Measurements from ENCODE around the gene POMT1. TPM values are rescaled to one million over a fixed set of nuclear protein-coding genes. Genes with fewer than 3 reads are reported as not detected.

The POMT1 gene
- total RNA-seq, 4 donors from 2014 or later: 33.3 to 45.9 (median 38.0) TPM

DNA sequence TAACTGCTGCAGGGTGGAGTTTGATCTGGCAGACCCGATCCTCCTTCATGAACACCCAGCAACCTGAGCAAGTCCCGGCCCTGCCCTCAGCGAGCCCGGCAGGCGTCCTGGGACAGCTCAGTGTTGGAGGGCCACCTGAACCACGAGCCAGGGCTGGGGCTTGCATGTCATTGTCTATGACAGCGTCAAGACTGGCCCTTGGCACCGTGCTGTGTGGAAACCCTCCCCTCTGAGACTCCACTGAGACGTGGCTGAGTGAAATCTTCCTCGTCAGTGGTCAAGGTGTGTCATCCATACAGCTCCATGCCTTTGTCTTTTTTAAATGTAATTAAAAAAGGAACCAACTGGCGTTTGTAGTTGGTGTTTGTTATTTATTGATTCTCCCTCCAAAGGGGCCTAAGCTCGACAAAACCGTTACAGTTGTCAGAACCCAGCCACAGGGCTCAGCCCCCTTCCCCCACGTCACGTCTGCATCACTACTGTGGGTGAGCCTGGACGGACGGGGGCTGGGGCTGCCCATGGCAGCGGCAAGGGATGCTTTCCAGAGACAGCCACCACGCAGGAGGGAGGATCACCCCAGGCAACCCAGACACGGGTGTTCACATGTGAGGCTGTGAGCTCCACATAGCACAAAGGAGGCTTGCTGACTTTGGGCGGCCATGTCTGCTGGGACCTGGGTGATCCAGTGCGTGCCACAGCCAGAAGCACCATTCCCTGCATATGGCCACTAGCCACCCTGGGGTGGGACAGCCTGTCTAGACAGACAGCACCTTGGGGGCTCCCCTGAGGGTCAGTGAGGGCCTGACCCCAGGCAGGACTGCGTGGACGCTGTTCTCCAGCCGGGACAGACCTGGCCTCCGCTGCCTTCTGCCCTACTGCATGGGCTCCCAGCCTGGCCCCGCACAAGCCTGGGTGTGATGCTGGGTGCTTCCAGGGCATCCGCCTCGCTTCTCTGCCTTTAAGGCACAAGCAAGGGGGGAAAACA, 21.0 kb downstream of the POMT1 start:
- Histone ChIP-seq H3K4me1 (no peaks in the 10 kb centered on the region), H3K27me3 (no peaks in the 10 kb centered on the region), H3K36me3 (peaks cover 8 to 100% (median 11%) of the 10 kb centered on the region in 3 donors), H3K4me3 (no peak overlapping the region), H3K9me3 (no peaks in the 10 kb centered on the region), H3K27ac (no peak overlapping the region)
- 72 to 80% methylated on average over 25 to 29 of the region's 29 CpGs for WGBS, 2 donors
- TF ChIP-seq POLR2A (IDR thresholded peaks at IDR 0.05) (no peak), EP300 (IDR thresholded peaks at IDR 0.05) (no peak)
- TF ChIP-seq, protein P1, sequence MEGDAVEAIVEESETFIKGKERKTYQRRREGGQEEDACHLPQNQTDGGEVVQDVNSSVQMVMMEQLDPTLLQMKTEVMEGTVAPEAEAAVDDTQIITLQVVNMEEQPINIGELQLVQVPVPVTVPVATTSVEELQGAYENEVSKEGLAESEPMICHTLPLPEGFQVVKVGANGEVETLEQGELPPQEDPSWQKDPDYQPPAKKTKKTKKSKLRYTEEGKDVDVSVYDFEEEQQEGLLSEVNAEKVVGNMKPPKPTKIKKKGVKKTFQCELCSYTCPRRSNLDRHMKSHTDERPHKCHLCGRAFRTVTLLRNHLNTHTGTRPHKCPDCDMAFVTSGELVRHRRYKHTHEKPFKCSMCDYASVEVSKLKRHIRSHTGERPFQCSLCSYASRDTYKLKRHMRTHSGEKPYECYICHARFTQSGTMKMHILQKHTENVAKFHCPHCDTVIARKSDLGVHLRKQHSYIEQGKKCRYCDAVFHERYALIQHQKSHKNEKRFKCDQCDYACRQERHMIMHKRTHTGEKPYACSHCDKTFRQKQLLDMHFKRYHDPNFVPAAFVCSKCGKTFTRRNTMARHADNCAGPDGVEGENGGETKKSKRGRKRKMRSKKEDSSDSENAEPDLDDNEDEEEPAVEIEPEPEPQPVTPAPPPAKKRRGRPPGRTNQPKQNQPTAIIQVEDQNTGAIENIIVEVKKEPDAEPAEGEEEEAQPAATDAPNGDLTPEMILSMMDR (IDR thresholded peaks at IDR 0.05): no peak
- DNase-seq (ENCODE audit: low spot score in 2 of 2): no peak

- H3K27me3 ChIP-seq: no peaks in the 10 kb centered on the region
- no peak overlapping the region for H3K4me3 ChIP-seq
- H3K36me3 ChIP-seq: peaks cover 6 to 98% (median 9%) of the 10 kb centered on the region in 3 donors
- TF ChIP-seq EP300 (IDR thresholded peaks at IDR 0.05): no peak
- TF ChIP-seq, protein P1 (IDR thresholded peaks at IDR 0.05): no peak
- no peak for TF ChIP-seq POLR2A (IDR thresholded peaks at IDR 0.05)
- H3K9me3 ChIP-seq: no peaks in the 10 kb centered on the region
- no peak for DNase-seq (ENCODE audit: low spot score in 2 of 2)
- WGBS, 2 donors: 75 to 82% methylated on average over 14 to 21 of the region's 23 CpGs
- H3K27ac ChIP-seq: no peak overlapping the region
- peaks cover 0 to 6% (median 3%) of the 10 kb centered on the region in 4 donors for H3K4me1 ChIP-seq
These were observed 22.1 kb downstream of the POMT1 start for GRCh38 chr9:131524665-131525315.

DNA sequence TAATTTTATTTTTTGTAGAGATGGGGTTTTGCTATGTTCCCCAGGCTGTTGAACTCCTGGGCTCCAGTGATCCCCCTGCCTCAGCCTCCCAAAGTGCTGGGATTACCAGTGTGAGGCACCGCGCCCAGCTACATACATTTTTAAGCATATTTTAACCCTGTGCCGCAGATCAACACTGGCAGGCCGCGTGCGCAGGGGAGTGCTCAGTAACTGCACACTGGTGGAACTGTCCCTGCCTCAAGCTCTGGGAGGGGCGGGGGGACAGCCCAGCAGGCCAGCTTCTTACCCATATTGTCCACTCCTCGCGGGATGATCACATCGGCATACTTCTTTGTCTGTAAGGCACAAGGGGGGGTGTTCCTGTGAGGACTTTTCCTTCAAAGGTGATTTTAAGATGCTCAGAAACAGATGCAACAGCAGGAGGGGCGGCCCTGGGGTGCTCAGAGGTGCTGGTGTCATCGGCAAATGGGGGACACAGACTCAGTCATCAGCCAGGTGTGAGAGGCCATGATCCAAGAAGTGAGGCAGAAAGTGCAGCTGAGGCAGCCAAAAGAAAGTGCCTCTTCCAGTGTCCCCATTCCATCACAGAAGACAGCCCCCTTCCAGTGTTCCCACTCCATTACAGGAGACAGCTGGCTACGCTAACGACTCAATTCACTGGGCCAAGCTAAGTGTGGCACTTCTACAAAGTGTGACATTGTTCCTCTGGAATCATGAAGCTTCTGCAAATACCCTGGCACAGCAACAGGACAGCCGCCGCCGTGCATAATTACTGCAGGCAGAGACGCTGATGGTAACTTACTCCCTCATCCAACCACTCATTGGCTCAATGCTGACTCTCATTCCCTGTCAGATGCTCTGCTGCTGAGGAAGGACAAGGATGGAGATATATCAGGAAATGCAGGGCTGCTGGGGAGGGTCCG, 23.2 kb downstream of the POMT1 start:
- 86 to 88% methylated on average over 19 of the region's 19 CpGs for WGBS, 2 donors
- TF ChIP-seq, protein P1 (IDR thresholded peaks at IDR 0.05): no peak
- no peak for DNase-seq (ENCODE audit: low spot score in 2 of 2)

GRCh38 chr9:131528186-131528585, 25.5 kb downstream of the POMT1 start:
- H3K4me1 ChIP-seq: peaks cover 0 to 18% (median 12%) of the 10 kb centered on the region in 4 donors
- peaks cover 4 to 64% (median 9%) of the 10 kb centered on the region in 3 donors for H3K36me3 ChIP-seq
- H3K27ac ChIP-seq: no peak overlapping the region
- TF ChIP-seq POLR2A (IDR thresholded peaks at IDR 0.05): no peak
- TF ChIP-seq, protein P1 (IDR thresholded peaks at IDR 0.05): no peak
- no peak for TF ChIP-seq EP300 (IDR thresholded peaks at IDR 0.05)
- H3K27me3 ChIP-seq: no peaks in the 10 kb centered on the region
- 77 to 90% methylated on average over 7 of the region's 7 CpGs for WGBS, 2 donors
- no peak overlapping the region for H3K4me3 ChIP-seq
- H3K9me3 ChIP-seq: no peaks in the 10 kb centered on the region
- no peak for DNase-seq (ENCODE audit: low spot score in 2 of 2)

More for the DNA sequence above, 23.2 kb downstream of the POMT1 start:
- Histone ChIP-seq H3K9me3 (no peaks in the 10 kb centered on the region), H3K4me3 (no peak overlapping the region), H3K36me3 (peaks cover 4 to 87% (median 9%) of the 10 kb centered on the region in 3 donors), H3K27ac (no peak overlapping the region), H3K4me1 (peaks cover 0 to 13% (median 10%) of the 10 kb centered on the region in 4 donors), H3K27me3 (no peaks in the 10 kb centered on the region)
